CD4-positive, alpha-beta T cell (primary cell): ENCODE results near the gene FHOD3. TPM values are rescaled to one million over a fixed set of nuclear protein-coding genes. Genes with fewer than 3 reads are reported as not detected.

Source experiments
- ATAC-seq: fragments of 200-7000 bp; cut with Tn5 transposase; one replicate; pipeline ENCODE4 v1.10.0; 2022; ENCODE audit warnings: mild to moderate bottlenecking; ENCODE audit not compliant: poor library complexity
- CTCF ChIA-PET: fragments of 350-600 bp; sonication (Branson Sonifier 250); formaldehyde crosslinking; loops from one replicate; lab custom pipeline; 2021; ENCODE audit warnings: antibody characterized with exemption, inconsistent platforms; lab: Charles Lee
- POLR2A ChIA-PET: fragments of 350-600 bp; sonication (Branson Sonifier 250); formaldehyde crosslinking; loops from one replicate; lab custom pipeline; 2021; ENCODE audit warnings: antibody characterized with exemption, inconsistent platforms; lab: Charles Lee
- DNase-seq, 14 experiments: peaks; one replicate each; pipeline ENCODE4 v3.0.0-alpha.2; 2013 to 2020; ENCODE audit warnings: mixed read lengths in 2 of 14
- H3K27ac ChIP-seq, 2 donors: one replicate each; pipeline versions ENCODE4 v1.5.1 to v1.7.0; 2013; ENCODE audit warnings: low read length in 2 of 2, low read depth in 1 of 2, mild to moderate bottlenecking in 1 of 2
- H3K27me3 ChIP-seq, 2 experiments: 1 replicate in 1 of 2; 2 replicates in 1 of 2; pipeline versions ENCODE4 v1.6.1 to v1.7.0; 2013; ENCODE audit warnings: low read length in 2 of 2, control low read depth in 1 of 2, mild to moderate bottlenecking in 1 of 2, moderate library complexity in 1 of 2; ENCODE audit not compliant: insufficient read depth in 2 of 2, control insufficient read depth in 1 of 2
- H3K36me3 ChIP-seq: one replicate; pipeline ENCODE4 v1.6.1; 2013; ENCODE audit warnings: low read length, control low read depth; ENCODE audit not compliant: insufficient read depth
- H3K4me1 ChIP-seq: one replicate; pipeline ENCODE4 v1.6.1; 2013; ENCODE audit warnings: low read length, control low read depth; ENCODE audit not compliant: insufficient read depth
- H3K4me3 ChIP-seq: one replicate; pipeline ENCODE4 v1.5.1; 2013; ENCODE audit warnings: mild to moderate bottlenecking, low read length, moderate library complexity
- H3K9me3 ChIP-seq, 2 experiments: 1 replicate in 1 of 2; 2 replicates in 1 of 2; pipeline versions ENCODE4 v1.6.1 to v1.7.0; 2013; ENCODE audit warnings: low read length in 2 of 2, mild to moderate bottlenecking in 2 of 2, control low read depth in 1 of 2, moderate library complexity in 1 of 2; ENCODE audit not compliant: control insufficient read depth in 1 of 2, insufficient read depth in 1 of 2
- H3K27ac Mint-ChIP-seq: one replicate; pipeline ENCODE4 v1.8.0; 2020; ENCODE audit warnings: mixed read lengths
- H3K27me3 Mint-ChIP-seq: one replicate; pipeline ENCODE4 v1.8.0; 2021; ENCODE audit warnings: mixed read lengths
- H3K36me3 Mint-ChIP-seq: one replicate; pipeline ENCODE4 v1.8.0; 2021; ENCODE audit warnings: low read depth, mixed read lengths
- H3K4me1 Mint-ChIP-seq: one replicate; pipeline ENCODE4 v1.8.0; 2021; ENCODE audit warnings: low read depth, mixed read lengths
- H3K4me3 Mint-ChIP-seq: one replicate; pipeline ENCODE4 v1.8.0; 2020; ENCODE audit warnings: mild to moderate bottlenecking, mixed read lengths
- H3K9me3 Mint-ChIP-seq: one replicate; pipeline ENCODE4 v1.8.0; 2020; ENCODE audit warnings: mixed read lengths
- CTCF ChIP-seq: fragments of 200-600 bp; IDR thresholded peaks from one replicate; pipeline ENCODE4 v1.8.0; 2022; ENCODE audit warnings: antibody characterized with exemption, mild to moderate bottlenecking
- intact Hi-C, 2 experiments: fragments of 100-400 bp; cut with DNase I in 1 of 2; cut with micrococcal nuclease in 1 of 2; formaldehyde crosslinking; loops; one replicate each; pipeline versions ENCODE4 v1.15.1 to v1.9.0; 2023 to 2025; cut with DNase I, micrococcal nuclease
- total RNA-seq, 174 experiments: library from RNA in 2 of 174; stranded (reverse) in 2 of 174; gene quantifications; one replicate each; pipeline ENCODE4 v1.2.3 and lab custom pipeline; 2021 to 2026

The FHOD3 gene
- total RNA-seq, 2 experiments from 2014 or later: not detected

DNA sequence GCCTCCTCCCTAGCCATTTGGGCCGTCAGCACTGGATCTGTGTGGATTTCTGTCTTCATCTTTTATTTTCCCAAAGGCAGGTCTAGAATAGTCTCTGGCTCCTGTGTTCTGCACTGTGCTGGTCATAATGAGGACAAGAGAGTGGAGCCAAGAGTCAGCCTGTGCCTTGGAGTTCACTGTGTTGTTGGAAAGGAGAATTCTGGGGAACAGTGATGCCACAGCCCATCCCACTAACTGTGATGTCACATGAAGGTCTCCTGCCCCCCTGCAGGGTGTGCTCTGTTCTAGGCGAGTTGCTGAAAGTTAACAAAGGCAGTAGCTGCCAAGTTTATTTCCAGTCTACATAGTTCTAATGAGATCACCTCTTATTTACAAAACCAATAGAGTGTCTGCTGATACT, 282.8 kb downstream of the FHOD3 start:
- POLR2A ChIA-PET: no interaction called here
- Mint-ChIP-seq H3K4me1 (no peaks in the 10 kb centered on the region), H3K4me3 (no peak overlapping the region), H3K27me3 (peaks cover 7% of the 10 kb centered on the region), H3K9me3 (no peaks in the 10 kb centered on the region), H3K36me3 (no peaks in the 10 kb centered on the region), H3K27ac (no peak overlapping the region)
- H3K4me1 ChIP-seq: no peaks in the 10 kb centered on the region
- peaks cover 0 to 9% of the 10 kb centered on the region in 2 experiments for H3K9me3 ChIP-seq
- H3K4me3 ChIP-seq: no peak overlapping the region
- ATAC-seq (no peak), DNase-seq (no peak)
- no peaks in the 10 kb centered on the region for H3K36me3 ChIP-seq
- TF ChIP-seq CTCF: no peak
- CTCF ChIA-PET: no interaction called here
- intact Hi-C loops: no loop called here
- no peaks in the 10 kb centered on the region for H3K27me3 ChIP-seq
- no peak overlapping the region for H3K27ac ChIP-seq

DNA sequence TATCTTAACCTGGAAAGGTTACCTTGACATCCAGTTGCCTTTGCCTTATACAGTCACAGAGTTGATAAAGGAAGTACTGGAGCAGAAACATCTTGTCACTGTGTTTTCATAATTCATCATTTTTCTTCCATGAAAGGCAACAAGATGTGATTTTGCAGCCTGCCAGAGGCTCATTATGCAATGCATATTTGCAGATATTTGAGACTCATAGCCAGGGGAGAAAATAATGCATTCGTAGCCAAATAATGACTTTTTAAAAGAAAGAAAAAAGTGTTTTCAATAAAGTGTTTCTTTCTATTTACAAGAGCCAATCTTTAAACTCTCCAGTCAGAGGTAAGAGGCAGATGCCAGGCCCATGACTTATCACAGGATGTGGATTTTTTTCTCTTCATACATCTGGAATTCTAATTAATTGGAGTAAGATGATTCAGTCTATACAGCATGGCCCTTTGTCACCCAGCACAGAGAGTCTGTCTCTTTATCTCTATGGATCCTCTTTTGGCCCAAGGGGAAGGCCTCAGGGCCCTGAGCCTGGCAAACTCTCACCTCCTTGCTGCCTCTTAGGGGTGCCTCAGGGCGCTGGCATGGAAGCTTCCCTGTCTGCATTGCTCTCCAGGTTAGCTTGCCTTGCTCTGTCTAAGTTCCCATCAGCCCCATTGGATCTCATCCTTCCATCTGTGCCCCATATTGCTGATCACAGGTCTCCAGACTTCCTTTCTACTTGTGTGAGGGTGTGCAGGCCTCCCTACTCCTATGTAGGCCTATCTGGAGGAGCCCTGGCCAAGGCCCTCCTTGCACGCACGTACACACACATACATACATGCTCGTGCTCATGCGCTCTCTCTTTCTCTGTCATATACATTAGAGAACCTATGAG, 283.6 kb downstream of the FHOD3 start:
- no peak overlapping the region for H3K27ac Mint-ChIP-seq
- DNase-seq (no peak), ATAC-seq (no peak)
- TF ChIP-seq CTCF: no peak
- intact Hi-C loops: no loop called here
- Histone ChIP-seq H3K27me3 (no peaks in the 10 kb centered on the region), H3K9me3 (peaks cover 0 to 9% of the 10 kb centered on the region in 2 experiments), H3K4me3 (no peak overlapping the region), H3K4me1 (no peaks in the 10 kb centered on the region), H3K27ac (no peak overlapping the region), H3K36me3 (no peaks in the 10 kb centered on the region)
- H3K4me3 Mint-ChIP-seq: no peak overlapping the region
- POLR2A ChIA-PET: no interaction called here
- no peaks in the 10 kb centered on the region for H3K9me3 Mint-ChIP-seq
- H3K4me1 Mint-ChIP-seq: no peaks in the 10 kb centered on the region
- CTCF ChIA-PET: no interaction called here
- H3K27me3 Mint-ChIP-seq: peaks cover 7% of the 10 kb centered on the region
- H3K36me3 Mint-ChIP-seq: no peaks in the 10 kb centered on the region

DNA sequence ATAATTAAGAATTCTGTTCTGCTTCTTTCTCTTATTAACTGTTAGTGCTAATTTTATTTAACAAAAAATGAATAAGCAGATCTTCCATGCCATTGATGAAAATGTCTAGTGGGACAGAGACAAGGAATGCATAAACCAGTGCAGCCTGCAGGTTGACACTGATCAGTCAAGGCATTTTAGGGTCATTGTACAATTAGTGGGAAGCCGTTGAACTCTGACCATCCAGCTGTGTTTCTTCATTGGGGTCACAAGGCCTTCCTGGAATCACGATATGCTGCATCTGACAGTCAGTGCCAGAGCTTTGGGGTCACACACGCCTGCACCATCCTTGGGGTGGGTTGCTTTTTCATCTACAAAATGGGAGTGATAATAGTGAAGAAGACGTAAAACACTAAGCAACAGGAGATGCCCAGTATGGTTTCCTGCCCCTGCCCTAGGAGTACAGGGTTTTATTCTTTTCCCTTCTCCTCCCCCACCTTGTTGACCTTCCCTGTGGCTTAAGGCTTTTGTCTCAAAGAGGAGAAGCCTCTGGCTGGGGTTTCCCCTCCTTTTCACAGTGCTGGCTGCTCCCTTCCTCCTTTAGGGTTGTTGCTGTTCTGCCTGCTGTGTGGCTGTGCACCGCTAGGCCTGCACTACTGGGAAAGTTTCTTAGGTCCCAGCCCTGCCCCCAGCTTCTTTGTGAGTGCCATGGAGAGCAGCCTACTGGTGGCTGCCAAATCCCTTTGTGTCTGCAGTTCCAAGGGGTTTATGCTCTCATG, 285.7 kb downstream of the FHOD3 start:
- no peak overlapping the region for H3K4me3 ChIP-seq
- no peaks in the 10 kb centered on the region for H3K9me3 Mint-ChIP-seq
- ATAC-seq (no peak), DNase-seq (no peak)
- no peaks in the 10 kb centered on the region for H3K4me1 Mint-ChIP-seq
- H3K27ac Mint-ChIP-seq: no peak overlapping the region
- peaks cover under 1% of the 10 kb centered on the region for H3K27me3 Mint-ChIP-seq
- H3K27me3 ChIP-seq: no peaks in the 10 kb centered on the region
- TF ChIP-seq CTCF: no peak
- ChIA-PET POLR2A (no interaction called here), CTCF (no interaction called here)
- no peak overlapping the region for H3K27ac ChIP-seq
- no peaks in the 10 kb centered on the region for H3K4me1 ChIP-seq
- no peaks in the 10 kb centered on the region for H3K36me3 Mint-ChIP-seq
- no peak overlapping the region for H3K4me3 Mint-ChIP-seq
- H3K36me3 ChIP-seq: no peaks in the 10 kb centered on the region
- intact Hi-C loops: no loop called here
- peaks cover 0 to 6% of the 10 kb centered on the region in 2 experiments for H3K9me3 ChIP-seq
